ENCODE results near the gene CHST9.
"Not testable (repeated sequence)": the region's sequence is repeated elsewhere in the genome, so short reads cannot be mapped to it uniquely, and the experiment has no call there.

Gene CHST9

GRCh38 chr18:27185025-27185763 is at the start of gene CHST9:
TSS of gene CHST9 (minus strand) at chr18:27185308. CDS start at chr18:27142809, 42,499 bp downstream.
- DNase-seq (ENCODE audit: low read depth in 1 of 2, low spot score in 1 of 2) = no peak

GRCh38 chr18:27232355-27232754 is 47.2 kb upstream of the CHST9 start:
- not testable (repeated sequence) for DNase-seq (ENCODE audit: low read depth in 1 of 2, low spot score in 1 of 2)

- not testable (repeated sequence) for DNase-seq (ENCODE audit: low read depth in 1 of 2, low spot score in 1 of 2)
These were observed 46.6 kb upstream of the CHST9 start for GRCh38 chr18:27231671-27232070.

GRCh38 chr18:27231221-27231620 is 46.1 kb upstream of the CHST9 start:
- DNase-seq (ENCODE audit: low read depth in 1 of 2, low spot score in 1 of 2) = not testable (repeated sequence)

- DNase-seq (ENCODE audit: low read depth in 1 of 2, low spot score in 1 of 2) = no peak
These were observed 42.6 kb upstream of the CHST9 start for GRCh38 chr18:27227721-27228120.

- no peak for DNase-seq (ENCODE audit: low read depth in 1 of 2, low spot score in 1 of 2)
These were observed 41.5 kb upstream of the CHST9 start for GRCh38 chr18:27226556-27227075.

GRCh38 chr18:27225947-27226481 is 40.9 kb upstream of the CHST9 start:
- no peak for DNase-seq (ENCODE audit: low read depth in 1 of 2, low spot score in 1 of 2)

GRCh38 chr18:27223526-27224291 is 38.6 kb upstream of the CHST9 start:
- no peak for DNase-seq (ENCODE audit: low read depth in 1 of 2, low spot score in 1 of 2)

- DNase-seq (ENCODE audit: low read depth in 1 of 2, low spot score in 1 of 2) = no peak
These were observed 29.7 kb upstream of the CHST9 start for GRCh38 chr18:27214831-27215230.

- no peak for DNase-seq (ENCODE audit: low read depth in 1 of 2, low spot score in 1 of 2)
These were observed 28.1 kb upstream of the CHST9 start for GRCh38 chr18:27213123-27213717.

GRCh38 chr18:27211569-27211968 is 26.5 kb upstream of the CHST9 start:
- no peak for DNase-seq (ENCODE audit: low read depth in 1 of 2, low spot score in 1 of 2)

- DNase-seq (ENCODE audit: low read depth in 1 of 2, low spot score in 1 of 2) = no peak
These were observed 21.3 kb upstream of the CHST9 start for GRCh38 chr18:27206411-27206810.

- DNase-seq (ENCODE audit: low read depth in 1 of 2, low spot score in 1 of 2) = no peak
These were observed 17.6 kb upstream of the CHST9 start for GRCh38 chr18:27202741-27203140.

- no peak for DNase-seq (ENCODE audit: low read depth in 1 of 2, low spot score in 1 of 2)
These were observed 12.9 kb upstream of the CHST9 start for GRCh38 chr18:27198036-27198435.

GRCh38 chr18:27188309-27188708 is 3.2 kb upstream of the CHST9 start:
- DNase-seq (ENCODE audit: low read depth in 1 of 2, low spot score in 1 of 2) = no peak

GRCh38 chr18:27185897-27186296 is 789 bp upstream of the CHST9 start:
- DNase-seq (ENCODE audit: low read depth in 1 of 2, low spot score in 1 of 2) = no peak

- DNase-seq (ENCODE audit: low read depth in 1 of 2, low spot score in 1 of 2) = no peak
These were observed 738 bp downstream of the CHST9 start for GRCh38 chr18:27184115-27185024.

GRCh38 chr18:27181726-27182125 is 3.4 kb downstream of the CHST9 start:
- DNase-seq (ENCODE audit: low read depth in 1 of 2, low spot score in 1 of 2) = no peak

- no peak for DNase-seq (ENCODE audit: low read depth in 1 of 2, low spot score in 1 of 2)
These were observed 6.7 kb downstream of the CHST9 start for GRCh38 chr18:27178424-27178823.

GRCh38 chr18:27175914-27176313 is 9.2 kb downstream of the CHST9 start:
- no peak for DNase-seq (ENCODE audit: low read depth in 1 of 2, low spot score in 1 of 2)

GRCh38 chr18:27175245-27175644 is 9.9 kb downstream of the CHST9 start:
- DNase-seq (ENCODE audit: low read depth in 1 of 2, low spot score in 1 of 2) = no peak

All from activated CD4-positive, alpha-beta T cell treated with anti-CD3 and anti-CD28 coated beads, Interleukin-2, amount 50 U/mL, for 24 hours (primary cell).